GM23248 (cell line): ENCODE data around the gene ZNF200.

Source experiments
- EZH2 ChIP-seq: fragments of 200-600 bp; sonication (generic); IDR thresholded peaks from 2 replicates; pipeline ENCODE4 v1.6.1; 2018; ENCODE audit warnings: antibody characterized with exemption, mild to moderate bottlenecking; ENCODE audit not compliant: insufficient read depth, poor library complexity, severe bottlenecking
- EZH2phosphoT487 ChIP-seq: fragments of 200-600 bp; sonication (generic); IDR thresholded peaks from 2 replicates; pipeline ENCODE4 v1.6.1; 2018; ENCODE audit warnings: antibody characterized with exemption, moderate library complexity, mild to moderate bottlenecking, low read depth; ENCODE audit not compliant: insufficient read depth

- no peak for TF ChIP-seq EZH2phosphoT487
- no peak for TF ChIP-seq EZH2
Measured at GRCh38 chr16:3234857-3235561, at the start of gene ZNF200.
